Renal pelvis (tissue), 12 donors: ENCODE results near the gene POLH. TPM values are rescaled to one million over a fixed set of nuclear protein-coding genes. Genes with fewer than 3 reads are reported as not detected.
A peak's percentile ranks its signal among the peaks of the same experiment; 100 is the strongest.
"Not testable (repeated sequence)": the region's sequence is repeated elsewhere in the genome, so short reads cannot be mapped to it uniquely, and the experiment has no call there.

Experiments used
- DNase-seq: peaks from one replicate; pipeline ENCODE4 v3.0.0-alpha.2; 2013
- long read RNA-seq, 16 experiments: transcript quantifications; one replicate each; lab custom pipeline, GENCODE V29; 2026
- polyA plus RNA-seq, 3 donors: library from polyadenylated mRNA; unstranded; fragments of 120-200 nt; gene quantifications; one replicate each; pipeline ENCODE4 v1.2.1, GENCODE V29; 2013; ENCODE audit not compliant: insufficient read length in 3 of 3

Gene POLH
- polyA plus RNA-seq, result 10 to 100 TPM; 18.6 to 29.0 (median 19.6) TPM
- long read RNA-seq, donor 1, partial matches to known transcripts, result 0 of 7 reads
- long read RNA-seq, donor 1, other reads (novel, unspliced or antisense), result 5 of 7 reads
- long read RNA-seq, donor 2, partial matches to known transcripts, result 0 of 4 reads
- long read RNA-seq, donor 2, other reads (novel, unspliced or antisense), result 0 of 4 reads
- long read RNA-seq, donor 3, partial matches to known transcripts, result 0 of 2 reads
- long read RNA-seq, donor 3, other reads (novel, unspliced or antisense), result 0 of 2 reads
- long read RNA-seq, donor 4, partial matches to known transcripts, result 0 of 2 reads
- long read RNA-seq, donor 4, other reads (novel, unspliced or antisense), result 0 of 2 reads
- long read RNA-seq, donor 5, result 0 reads
- long read RNA-seq, donor 6, partial matches to known transcripts, result 0 of 3 reads
- long read RNA-seq, donor 6, other reads (novel, unspliced or antisense), result 0 of 3 reads
- long read RNA-seq, donor 7, partial matches to known transcripts, result 0 of 4 reads
- long read RNA-seq, donor 7, other reads (novel, unspliced or antisense), result 0 of 4 reads
- long read RNA-seq, donor 8, partial matches to known transcripts, result 0 of 3 reads
- long read RNA-seq, donor 8, other reads (novel, unspliced or antisense), result 0 of 3 reads
- long read RNA-seq, donor 9, partial matches to known transcripts, result 6 of 12 reads
- long read RNA-seq, donor 9, other reads (novel, unspliced or antisense), result 5 of 12 reads
- long read RNA-seq, donor 10, partial matches to known transcripts, result 0 of 4 reads
- long read RNA-seq, donor 10, other reads (novel, unspliced or antisense), result 0 of 4 reads
- long read RNA-seq, donor 11, partial matches to known transcripts, result 0 of 1 reads
- long read RNA-seq, donor 11, other reads (novel, unspliced or antisense), result 0 of 1 reads
- long read RNA-seq, donor 12, transcript POLH-202 (11 exons, 3,540 nt), result major isoform, 9 of 10 reads
- long read RNA-seq, donor 12, partial matches to known transcripts, result 0 of 10 reads
- long read RNA-seq, donor 12, other reads (novel, unspliced or antisense), result 0 of 10 reads
- long read RNA-seq, donor 13, result 0 reads
- long read RNA-seq, donor 14, transcript POLH-202 (11 exons, 3,540 nt), result major isoform, 6 of 7 reads
- long read RNA-seq, donor 14, partial matches to known transcripts, result 0 of 7 reads
- long read RNA-seq, donor 14, other reads (novel, unspliced or antisense), result 0 of 7 reads
- long read RNA-seq, donor 15, partial matches to known transcripts, result 0 of 11 reads
- long read RNA-seq, donor 15, other reads (novel, unspliced or antisense), result 9 of 11 reads
- long read RNA-seq, donor 16, partial matches to known transcripts, result 0 of 3 reads
- long read RNA-seq, donor 16, other reads (novel, unspliced or antisense), result 0 of 3 reads

GRCh38 chr6:43575772-43576551, at the start of gene POLH, which contains the start of gene XPO5:
POLH (plus strand) TSS chr6:43576185; CDS start chr6:43582320, 6,135 bp downstream.
XPO5 (minus strand) TSS chr6:43576038; CDS start chr6:43575864, 174 bp downstream.
- DNase-seq, result peak; percentile 91

- DNase-seq, result no peak
Observed at GRCh38 chr6:43532201-43532600, 43.8 kb upstream of the POLH start.

DNA sequence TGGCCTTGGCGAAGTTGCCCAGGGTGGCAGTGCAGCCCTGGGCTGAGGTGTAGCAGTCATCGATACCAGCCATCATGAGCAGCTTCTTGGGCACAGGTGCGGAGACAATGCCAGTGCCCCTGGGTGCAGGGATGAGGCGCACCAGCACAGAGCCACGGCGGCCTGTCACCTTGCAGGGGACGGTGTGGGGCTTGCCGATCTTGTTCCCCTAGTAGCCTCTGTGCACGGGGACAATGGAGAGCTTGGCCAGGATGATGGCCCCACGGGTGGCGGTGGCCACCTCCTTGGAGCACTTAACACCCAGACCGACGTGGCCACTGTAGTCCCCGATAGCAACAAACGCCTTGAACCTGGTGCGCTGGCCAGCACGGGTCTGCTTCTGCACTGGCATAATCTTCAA, 37.0 kb upstream of the POLH start:
- not testable (repeated sequence) for DNase-seq

GRCh38 chr6:43539409-43539808, 36.6 kb upstream of the POLH start:
- DNase-seq, result not testable (repeated sequence)

DNA sequence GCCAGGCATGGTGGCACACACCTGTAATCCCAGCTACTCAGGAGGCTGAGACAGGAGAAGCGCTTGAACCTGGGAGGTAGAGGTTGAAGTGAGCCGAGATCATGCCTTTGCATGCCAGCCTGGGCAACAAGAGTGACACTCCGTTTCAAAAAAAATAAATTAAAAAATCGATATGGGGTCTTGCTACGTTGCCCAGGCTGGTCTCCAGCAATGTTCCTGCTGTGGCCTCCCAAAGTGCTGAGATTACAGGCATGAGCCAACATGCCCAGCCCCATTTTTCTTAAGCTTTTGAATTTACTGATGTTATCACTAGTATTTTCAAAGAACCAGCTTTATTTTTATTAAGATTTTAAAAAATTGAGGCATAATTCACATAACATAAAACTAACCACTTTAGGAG, 35.5 kb upstream of the POLH start:
- DNase-seq, result no peak

- no peak for DNase-seq
Observed at GRCh38 chr6:43541774-43542471, 34.1 kb upstream of the POLH start.

DNA sequence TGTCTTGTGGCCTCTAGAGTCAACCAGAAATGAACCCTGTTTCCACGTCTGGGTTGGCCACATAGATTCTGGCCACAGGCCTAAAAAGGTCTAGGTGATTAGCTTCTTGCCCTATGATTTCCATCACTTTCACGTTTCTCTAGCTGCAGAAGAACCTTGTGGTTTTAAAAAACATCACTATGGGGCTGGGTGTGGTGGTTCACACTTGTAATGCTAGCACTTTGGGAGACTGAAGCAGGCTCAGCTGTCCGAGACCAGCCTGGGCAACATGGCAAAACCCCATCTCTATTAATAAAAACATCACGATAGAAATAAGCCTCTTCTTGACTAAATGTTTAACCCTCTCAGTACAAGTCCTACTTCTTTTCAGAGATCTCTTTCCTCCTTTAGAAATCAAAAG, 31.5 kb upstream of the POLH start:
- no peak for DNase-seq

- no peak for DNase-seq
Observed at GRCh38 chr6:43547222-43547621, 28.8 kb upstream of the POLH start.

GRCh38 chr6:43557620-43558019, 18.4 kb upstream of the POLH start:
- DNase-seq, result not testable (repeated sequence)

GRCh38 chr6:43559328-43559727, 16.7 kb upstream of the POLH start:
- DNase-seq, result no peak

DNA sequence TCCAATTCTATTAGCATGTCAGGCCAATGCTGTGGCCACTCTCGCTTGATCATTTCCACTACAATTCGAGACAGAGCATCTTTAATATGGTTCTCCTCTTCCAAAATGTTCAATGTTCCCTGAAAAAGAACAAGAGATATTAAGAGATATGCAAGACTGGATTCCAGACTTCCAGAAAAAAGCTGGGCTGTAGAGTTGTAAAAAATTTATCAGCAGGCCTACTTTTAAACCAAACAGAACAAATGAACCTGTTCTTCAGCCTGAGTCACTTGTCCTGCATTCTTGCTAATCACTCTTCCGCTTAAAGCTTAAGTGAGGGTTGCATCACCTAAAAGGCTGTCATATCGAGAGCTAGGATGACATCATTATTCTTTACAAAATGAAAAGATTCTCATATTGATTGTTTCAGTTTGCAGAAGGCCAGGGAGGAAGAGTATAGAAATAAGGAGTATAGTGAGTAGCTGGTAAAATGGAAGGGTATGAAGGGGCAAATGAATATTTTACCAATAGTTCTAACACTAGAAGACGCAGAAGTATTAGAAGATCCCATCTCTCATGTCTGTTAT, 5.0 kb upstream of the POLH start:
- no peak for DNase-seq

GRCh38 chr6:43572015-43572414, 4.0 kb upstream of the POLH start:
- DNase-seq, result no peak

DNA sequence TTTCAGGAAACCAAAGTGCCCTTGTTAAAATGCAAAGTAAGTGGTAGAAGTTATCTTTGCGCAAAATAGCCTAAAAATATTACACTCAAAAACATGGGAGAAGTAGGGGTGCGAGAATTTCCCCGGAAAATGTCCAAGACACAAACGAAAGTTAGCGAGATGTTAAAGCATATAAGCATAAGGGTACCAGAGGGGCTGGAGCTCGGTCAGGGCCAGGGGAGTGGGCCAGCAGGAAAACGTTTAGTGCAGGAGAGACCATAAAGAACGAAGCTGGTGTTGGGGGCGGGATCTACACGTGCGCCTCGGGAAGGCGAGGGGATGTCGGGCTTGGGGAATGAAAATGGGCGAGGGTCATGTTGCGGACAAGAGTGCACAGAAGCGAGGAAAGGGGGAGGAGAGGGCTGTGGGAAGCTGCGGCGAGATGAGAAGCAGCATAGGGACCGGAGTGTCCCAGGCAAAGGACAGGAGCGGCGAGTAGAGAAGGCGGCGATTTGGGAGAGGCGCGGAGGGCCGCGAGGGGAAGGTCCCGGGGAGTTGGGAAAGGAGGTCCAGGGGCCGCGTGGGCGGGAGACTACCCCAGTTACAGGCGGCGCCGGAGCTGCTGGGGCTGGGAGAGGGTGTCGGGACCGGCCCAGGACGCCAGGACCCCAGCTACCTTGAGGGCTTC, 747 bp upstream of the POLH start:
- peak; percentile 45 for DNase-seq

GRCh38 chr6:43578748-43579147, 2.8 kb downstream of the POLH start:
- no peak for DNase-seq

GRCh38 chr6:43579171-43579570, 3.2 kb downstream of the POLH start:
- DNase-seq, result peak; percentile 1

GRCh38 chr6:43582911-43583310, 6.9 kb downstream of the POLH start:
- DNase-seq, result no peak

DNA sequence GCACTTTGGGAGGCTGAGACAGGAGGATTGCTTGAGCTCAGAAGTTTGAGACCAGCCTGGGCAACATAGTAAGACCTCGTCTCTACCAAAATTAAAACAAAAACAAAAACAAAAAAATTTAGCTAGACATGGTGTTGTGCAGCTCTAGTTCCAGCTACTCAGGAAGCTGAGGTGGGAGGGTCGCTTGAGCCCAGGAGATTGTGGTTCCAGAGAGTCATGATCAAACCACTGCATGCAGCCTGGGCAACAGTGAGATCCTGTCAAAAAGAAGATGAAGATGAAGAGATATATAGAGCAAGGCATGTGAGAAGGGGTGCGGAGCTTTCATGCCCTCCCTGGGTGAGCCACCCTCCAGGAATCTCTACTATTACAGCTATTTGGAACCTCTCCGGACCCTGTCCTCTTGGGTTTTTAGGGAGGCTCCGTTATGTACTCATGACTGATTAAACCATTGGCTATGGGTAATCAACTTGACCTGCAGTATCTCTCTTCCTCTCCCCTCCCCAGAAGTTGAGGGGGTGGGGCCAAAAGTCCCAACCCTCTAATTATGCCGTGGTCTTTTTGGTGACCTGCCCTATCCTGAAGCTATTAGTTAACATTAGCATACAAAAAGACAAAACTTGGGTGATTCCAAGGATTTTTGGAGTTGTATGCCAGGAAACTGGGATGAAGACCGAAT, 9.0 kb downstream of the POLH start:
- no peak for DNase-seq

DNA sequence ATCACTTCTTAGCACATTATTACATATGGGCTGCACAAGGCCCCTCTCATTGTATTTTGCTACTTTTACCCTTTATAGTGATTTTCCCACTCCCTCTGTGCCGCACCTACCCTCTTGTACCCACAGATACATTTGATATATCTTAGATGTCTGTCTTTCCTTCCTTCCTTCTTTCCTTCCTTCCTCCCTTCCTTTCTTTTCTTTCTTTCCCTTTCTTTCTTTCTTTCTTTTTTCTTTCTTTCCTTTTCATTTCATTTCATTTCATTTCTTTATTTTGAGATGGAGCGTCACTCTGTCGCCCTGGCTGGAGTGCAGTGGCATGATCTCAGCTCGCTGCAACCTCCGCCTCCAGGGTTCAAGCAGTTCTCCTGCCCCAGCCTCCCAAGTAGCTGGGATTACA, 12.2 kb downstream of the POLH start:
- no peak for DNase-seq

DNA sequence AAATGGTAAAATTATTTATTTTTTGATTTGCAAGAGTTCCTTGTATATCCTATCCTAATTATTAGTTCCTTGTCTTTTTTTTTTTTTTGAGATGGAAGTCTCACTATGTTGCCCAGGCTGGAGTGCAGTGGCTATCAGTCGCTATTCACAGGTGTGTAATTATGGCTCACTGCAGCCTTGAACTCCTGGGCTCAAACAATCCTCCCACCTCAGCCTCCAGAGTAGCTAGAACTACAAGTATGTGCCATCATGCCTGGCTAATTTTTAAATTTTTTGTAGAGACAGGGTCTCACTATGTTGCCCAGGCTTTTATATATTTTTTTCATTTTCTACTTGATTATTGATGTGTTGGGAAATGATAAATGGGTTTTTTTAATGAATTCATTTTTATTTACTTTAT, 13.6 kb downstream of the POLH start:
- DNase-seq, result not testable (repeated sequence)
